GM18517 (cell line): ENCODE data around the gene TLL2.
A peak's percentile ranks its signal among the peaks of the same experiment; 100 is the strongest.

ENCODE experiments used
- ATAC-seq: cut with Tn5 transposase; IDR thresholded peaks from one replicate; pipeline ENCODE4 v1.9.1; 2021; ENCODE audit warnings: mild to moderate bottlenecking, moderate library complexity; ENCODE audit not compliant: unreplicated experiment

The TLL2 gene

DNA sequence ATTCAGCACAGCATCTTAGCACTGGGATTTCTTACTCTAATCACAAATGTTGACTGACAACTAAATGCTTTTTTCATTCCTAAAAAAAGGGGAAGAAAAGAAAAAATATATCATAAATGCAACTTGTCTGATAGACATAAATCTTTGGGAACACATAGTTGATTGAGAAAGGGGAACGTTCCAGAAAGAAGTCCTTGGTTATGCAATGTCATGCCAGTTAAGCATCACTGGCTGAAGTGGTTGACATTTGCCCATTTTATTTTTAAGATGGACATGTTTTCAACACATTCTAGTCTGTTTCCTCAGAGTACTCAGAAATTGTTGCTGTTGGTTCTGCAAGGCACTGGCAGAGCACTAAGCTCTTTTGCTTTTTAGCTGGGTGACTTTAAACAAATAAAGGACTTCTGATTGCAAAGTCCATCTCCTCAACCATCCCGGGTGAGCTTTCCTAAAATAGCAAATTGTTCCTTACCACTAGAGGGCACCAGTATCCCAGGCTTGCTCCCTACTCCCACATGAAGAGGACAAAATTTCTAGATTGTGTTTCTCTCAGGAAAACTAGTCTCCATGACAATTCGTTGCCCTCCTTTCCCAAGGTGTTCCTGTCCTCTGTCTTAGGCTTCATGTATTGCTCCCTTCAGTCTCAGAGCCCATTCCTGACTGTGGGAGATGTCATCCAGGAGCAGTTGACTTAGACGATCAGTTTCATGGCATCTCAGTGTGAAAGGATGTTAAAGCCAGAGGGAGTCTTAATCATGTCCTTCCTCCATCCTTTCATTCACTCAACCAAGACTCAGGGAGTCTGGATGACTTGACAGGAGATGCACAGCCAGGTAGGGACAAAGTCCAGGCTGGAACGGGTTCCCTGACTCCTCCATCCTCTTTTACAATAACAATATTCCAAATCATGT is 178.9 kb downstream of the TLL2 start:
- ATAC-seq: no peak

DNA sequence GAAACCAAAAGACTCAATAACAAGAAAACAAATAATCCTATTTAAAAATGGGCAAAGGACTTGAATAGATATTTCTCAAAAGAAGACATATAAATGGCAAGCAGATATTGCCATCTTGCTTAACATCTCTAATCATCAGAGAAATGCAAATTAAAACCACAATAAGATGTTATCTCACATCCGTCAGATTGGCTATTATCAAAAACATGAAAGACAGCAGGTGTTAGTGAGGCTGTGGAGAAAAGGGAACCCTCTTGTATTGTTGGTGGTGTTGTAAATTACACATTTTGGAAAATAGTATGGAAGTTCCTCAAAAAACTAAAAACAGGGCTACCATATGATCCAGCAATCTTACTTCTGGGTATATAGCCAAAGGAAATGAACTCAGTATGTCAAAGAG is 180.6 kb downstream of the TLL2 start:
- no peak for ATAC-seq

DNA sequence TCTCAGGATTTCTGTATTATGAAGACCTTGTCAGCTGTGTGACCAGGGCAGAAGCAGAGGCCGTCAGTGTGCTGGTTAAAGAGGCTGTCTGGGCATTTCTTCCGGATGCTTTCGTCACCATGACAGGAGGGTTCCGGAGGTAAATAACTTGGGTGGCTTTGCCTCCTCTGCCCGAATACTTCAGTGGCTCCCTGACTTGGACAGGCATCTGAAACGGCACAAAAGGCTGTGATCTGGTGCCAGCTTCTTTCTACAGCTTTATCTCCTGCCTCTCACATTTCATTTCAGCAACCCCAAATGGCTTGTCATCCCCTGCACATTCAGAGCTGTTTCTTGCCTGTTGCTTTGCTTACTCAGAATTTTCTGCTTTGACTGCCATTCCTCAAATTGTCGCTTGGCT is 186.3 kb downstream of the TLL2 start:
- ATAC-seq: no peak

DNA sequence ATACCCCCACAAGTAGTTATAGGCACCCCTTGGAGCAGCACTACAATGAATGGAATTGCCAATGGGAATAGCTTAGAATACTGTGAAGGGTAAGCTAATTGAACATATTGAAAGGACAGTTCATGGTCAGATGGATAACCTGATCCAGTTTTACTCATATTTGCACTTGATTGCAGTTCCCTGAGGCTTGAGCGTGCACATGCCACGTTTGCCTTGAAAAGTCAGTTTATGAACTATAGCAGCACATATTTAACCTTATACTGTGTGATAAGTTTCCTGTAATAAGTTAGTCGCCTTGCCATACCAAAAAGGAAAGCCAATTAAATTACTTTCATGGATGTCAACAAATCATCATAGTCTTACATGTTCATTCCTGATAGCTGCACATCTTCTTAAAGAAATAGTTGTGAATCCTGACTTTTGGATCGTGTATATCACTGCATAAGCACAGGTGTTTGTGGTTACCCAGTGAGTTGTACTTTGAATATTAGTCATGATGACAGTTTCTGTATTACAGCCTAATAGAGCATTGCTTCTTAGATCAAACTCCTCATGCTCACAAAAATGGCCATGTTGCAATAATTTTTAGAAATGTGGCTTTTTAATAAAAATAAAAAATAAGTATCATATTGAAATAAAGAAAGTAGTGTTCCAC is 187.9 kb downstream of the TLL2 start:
- peak; percentile 94 for ATAC-seq

- ATAC-seq: no peak
These were observed 189.3 kb downstream of the TLL2 start for GRCh38 chr10:96324447-96324846.

- no peak for ATAC-seq
These were observed 191.5 kb downstream of the TLL2 start for GRCh38 chr10:96322275-96322674.

GRCh38 chr10:96321822-96322221 is 191.9 kb downstream of the TLL2 start:
- no peak for ATAC-seq

DNA sequence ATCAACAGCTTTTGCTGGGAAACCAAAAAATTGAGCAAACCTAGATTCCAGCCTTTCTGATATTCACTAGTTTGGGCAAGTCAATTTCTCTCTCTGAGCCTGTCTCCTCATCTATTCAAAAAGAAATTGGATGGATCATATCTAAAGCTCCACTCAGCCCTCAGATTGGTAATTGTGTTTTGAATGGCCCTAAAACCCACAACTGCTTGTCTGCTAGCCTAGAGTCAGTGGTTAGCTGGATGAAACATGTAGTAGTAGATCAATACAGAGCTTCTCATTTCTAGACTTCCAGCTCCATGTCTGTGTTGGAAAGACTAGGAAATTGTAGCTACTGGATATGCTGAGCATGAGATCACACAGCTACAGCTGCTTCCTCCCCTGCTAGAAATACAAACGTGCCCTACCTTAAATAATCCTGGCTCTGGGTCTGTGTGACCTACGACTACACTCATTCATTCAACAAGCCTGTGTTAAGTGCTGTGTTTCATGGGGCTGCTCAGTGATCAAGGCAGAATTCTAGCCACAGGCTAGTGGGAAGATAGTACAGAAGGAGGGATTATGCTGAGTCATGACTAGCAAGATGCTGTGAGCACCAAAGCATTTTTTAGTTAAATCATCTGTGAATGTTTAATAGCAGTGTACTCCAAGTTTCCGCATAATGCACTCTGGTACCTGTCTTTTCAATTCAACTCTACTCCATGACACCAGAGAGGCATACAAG is 193.8 kb downstream of the TLL2 start:
- no peak for ATAC-seq

DNA sequence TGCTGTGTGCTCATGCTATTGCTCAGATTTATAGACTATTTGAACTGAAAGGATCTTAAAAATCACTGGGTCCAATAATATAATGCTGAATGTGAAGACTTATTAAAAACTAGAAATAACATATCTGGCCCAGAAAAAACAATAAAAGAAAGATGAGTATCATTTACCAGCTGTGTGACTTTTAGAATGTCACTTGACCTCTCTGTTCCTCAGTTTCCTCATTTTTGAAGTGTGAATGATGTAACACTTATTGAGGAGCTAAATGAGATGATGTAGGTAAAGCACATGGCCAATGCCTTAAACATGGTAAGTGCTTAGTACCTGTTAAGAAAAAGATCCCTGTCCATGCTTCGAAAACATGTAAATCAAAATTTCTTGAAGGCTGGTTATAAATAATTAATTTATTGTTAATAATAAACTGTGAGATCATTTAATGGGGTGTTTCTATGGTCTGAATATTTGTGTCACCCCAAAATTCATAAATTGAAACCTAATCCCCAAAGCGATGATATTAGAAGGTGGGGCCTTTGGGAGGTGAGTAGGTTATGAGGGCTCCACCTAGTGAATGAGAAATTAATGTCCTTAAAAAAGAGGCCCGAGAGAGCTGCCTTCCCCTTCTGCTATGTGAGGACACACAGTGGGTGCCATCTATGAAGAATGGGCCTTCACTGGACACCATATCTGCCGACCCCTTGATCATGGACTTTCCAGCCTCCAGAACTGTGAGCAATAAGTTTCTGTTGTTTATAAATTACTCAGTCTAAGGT is 196.5 kb downstream of the TLL2 start:
- no peak for ATAC-seq
